BLaER1 (cell line): ENCODE data around the gene VMAC.
A peak's percentile ranks its signal among the peaks of the same experiment; 100 is the strongest.
"Not testable (repeated sequence)": the region's sequence is repeated elsewhere in the genome, so short reads cannot be mapped to it uniquely, and the experiment has no call there.

Experiments
- H3K27ac ChIP-seq: shearing (Covaris generic); formaldehyde crosslinking; 2 replicates; pipeline ENCODE4 v1.8.1; 2022
- H3K27me3 ChIP-seq: shearing (Covaris generic); formaldehyde crosslinking; 2 replicates; pipeline ENCODE4 v1.8.1; 2022
- H3K36me3 ChIP-seq: shearing (Covaris generic); formaldehyde crosslinking; 2 replicates; pipeline ENCODE4 v1.8.1; 2022
- H3K4me1 ChIP-seq: shearing (Covaris generic); formaldehyde crosslinking; 2 replicates; pipeline ENCODE4 v1.8.1; 2022
- H3K4me2 ChIP-seq: shearing (Covaris generic); formaldehyde crosslinking; 2 replicates; pipeline ENCODE4 v1.8.1; 2022
- H3K4me3 ChIP-seq: shearing (Covaris generic); formaldehyde crosslinking; 2 replicates; pipeline ENCODE4 v1.8.1; 2022
- H3K9ac ChIP-seq: shearing (Covaris generic); formaldehyde crosslinking; 2 replicates; pipeline ENCODE4 v1.8.1; 2022
- H3K9me3 ChIP-seq: shearing (Covaris generic); formaldehyde crosslinking; 2 replicates; pipeline ENCODE4 v1.8.1; 2022
- H4K20me1 ChIP-seq: shearing (Covaris generic); formaldehyde crosslinking; 2 replicates; pipeline ENCODE4 v1.8.1; 2022
- Cebpa-rat ChIP-seq: shearing (Covaris generic); IDR thresholded peaks from 2 replicates; pipeline ENCODE4 v1.8.1; 2022

The VMAC gene

GRCh38 chr19:5870986-5871394 lies 33.7 kb upstream of the VMAC start:
- Histone ChIP-seq H3K9ac (no peak overlapping the region), H3K27ac (no peak overlapping the region), H3K27me3 (no peaks in the 10 kb centered on the region), H3K9me3 (no peaks in the 10 kb centered on the region), H3K4me2 (no peak overlapping the region), H3K36me3 (no peaks in the 10 kb centered on the region), H3K4me1 (no peaks in the 10 kb centered on the region), H4K20me1 (no peaks in the 10 kb centered on the region), H3K4me3 (no peak overlapping the region)
- TF ChIP-seq Cebpa-rat, result no peak

GRCh38 chr19:5873617-5874199 lies 31.0 kb upstream of the VMAC start:
- no peak overlapping the region for H3K9ac ChIP-seq
- H3K4me3 ChIP-seq, result no peak overlapping the region
- no peaks in the 10 kb centered on the region for H3K9me3 ChIP-seq
- no peaks in the 10 kb centered on the region for H3K36me3 ChIP-seq
- 0 out of 2 replicates have a peak, but pooled peaks cover 6% of the 10 kb centered on the region for H3K4me1 ChIP-seq
- no peaks in the 10 kb centered on the region for H3K27me3 ChIP-seq
- TF ChIP-seq Cebpa-rat, result no peak
- no peak overlapping the region for H3K27ac ChIP-seq
- no peak overlapping the region for H3K4me2 ChIP-seq
- H4K20me1 ChIP-seq, result no peaks in the 10 kb centered on the region

- H3K4me1 ChIP-seq, H3K9me3 ChIP-seq, H4K20me1 ChIP-seq, H3K27ac ChIP-seq, H3K4me3 ChIP-seq, H3K27me3 ChIP-seq, H3K4me2 ChIP-seq, H3K9ac ChIP-seq, H3K36me3 ChIP-seq: not testable (repeated sequence)
These were observed 30.2 kb upstream of the VMAC start for GRCh38 chr19:5874496-5874895.

- Histone ChIP-seq H3K4me3 (no peak overlapping the region), H3K27ac (no peak overlapping the region), H3K36me3 (no peaks in the 10 kb centered on the region), H3K9me3 (no peaks in the 10 kb centered on the region), H3K4me1 (peaks cover 20% of the 10 kb centered on the region), H4K20me1 (no peaks in the 10 kb centered on the region), H3K4me2 (0 out of 2 replicates have a peak overlapping the region, but pooled peaks have one; percentile 11), H3K9ac (no peak overlapping the region), H3K27me3 (no peaks in the 10 kb centered on the region)
- no peak for TF ChIP-seq Cebpa-rat
These were observed 27.2 kb upstream of the VMAC start for GRCh38 chr19:5877427-5877826.

- H3K9me3 ChIP-seq, result no peaks in the 10 kb centered on the region
- no peak overlapping the region for H3K4me3 ChIP-seq
- H3K4me1 ChIP-seq, result peaks cover 20% of the 10 kb centered on the region
- TF ChIP-seq Cebpa-rat, result no peak
- H3K27me3 ChIP-seq, result no peaks in the 10 kb centered on the region
- no peaks in the 10 kb centered on the region for H4K20me1 ChIP-seq
- H3K9ac ChIP-seq, result no peak overlapping the region
- no peaks in the 10 kb centered on the region for H3K36me3 ChIP-seq
- 0 out of 2 replicates have a peak overlapping the region, but pooled peaks have one; percentile 11 for H3K4me2 ChIP-seq
- H3K27ac ChIP-seq, result no peak overlapping the region
These were observed 26.8 kb upstream of the VMAC start for GRCh38 chr19:5877882-5878281.

GRCh38 chr19:5880196-5880595 lies 24.5 kb upstream of the VMAC start:
- no peaks in the 10 kb centered on the region for H4K20me1 ChIP-seq
- no peak overlapping the region for H3K4me2 ChIP-seq
- no peaks in the 10 kb centered on the region for H3K27me3 ChIP-seq
- peaks cover 20% of the 10 kb centered on the region for H3K4me1 ChIP-seq
- H3K27ac ChIP-seq, result no peak overlapping the region
- H3K36me3 ChIP-seq, result no peaks in the 10 kb centered on the region
- no peak for TF ChIP-seq Cebpa-rat
- H3K4me3 ChIP-seq, result no peak overlapping the region
- no peaks in the 10 kb centered on the region for H3K9me3 ChIP-seq
- no peak overlapping the region for H3K9ac ChIP-seq

- Histone ChIP-seq H3K9ac (no peak overlapping the region), H3K27ac (no peak overlapping the region), H3K4me2 (peak overlapping the region; percentile 42)
These were observed 24.0 kb upstream of the VMAC start for GRCh38 chr19:5880604-5881078.

GRCh38 chr19:5881543-5882299 lies 23.0 kb upstream of the VMAC start:
- no peaks in the 10 kb centered on the region for H3K36me3 ChIP-seq
- no peak overlapping the region for H3K9ac ChIP-seq
- H3K27ac ChIP-seq, result no peak overlapping the region
- H3K27me3 ChIP-seq, result no peaks in the 10 kb centered on the region
- H3K9me3 ChIP-seq, result no peaks in the 10 kb centered on the region
- no peak for TF ChIP-seq Cebpa-rat
- H4K20me1 ChIP-seq, result no peaks in the 10 kb centered on the region
- peaks cover 20% of the 10 kb centered on the region for H3K4me1 ChIP-seq
- no peak overlapping the region for H3K4me2 ChIP-seq
- H3K4me3 ChIP-seq, result no peak overlapping the region

More at GRCh38 chr19:5880604-5881078, 24.0 kb upstream of the VMAC start:
- Histone ChIP-seq H3K9me3 (no peaks in the 10 kb centered on the region), H3K4me3 (no peak overlapping the region), H4K20me1 (no peaks in the 10 kb centered on the region), H3K36me3 (no peaks in the 10 kb centered on the region), H3K4me1 (peaks cover 20% of the 10 kb centered on the region), H3K27me3 (no peaks in the 10 kb centered on the region)
- no peak for TF ChIP-seq Cebpa-rat

GRCh38 chr19:5882421-5882968 lies 22.2 kb upstream of the VMAC start:
- Histone ChIP-seq H3K27me3 (no peaks in the 10 kb centered on the region), H4K20me1 (no peaks in the 10 kb centered on the region), H3K36me3 (no peaks in the 10 kb centered on the region), H3K27ac (no peak overlapping the region), H3K4me1 (peaks cover 19% of the 10 kb centered on the region), H3K4me2 (no peak overlapping the region), H3K9me3 (no peaks in the 10 kb centered on the region), H3K4me3 (no peak overlapping the region), H3K9ac (no peak overlapping the region)
- TF ChIP-seq Cebpa-rat, result no peak

- not testable (repeated sequence) for H3K4me3 ChIP-seq, H4K20me1 ChIP-seq, H3K4me2 ChIP-seq, H3K9ac ChIP-seq, H3K27ac ChIP-seq, H3K9me3 ChIP-seq, H3K27me3 ChIP-seq, H3K36me3 ChIP-seq
- peaks cover 14% of the 10 kb centered on the region for H3K4me1 ChIP-seq
These were observed 21.4 kb upstream of the VMAC start for GRCh38 chr19:5883157-5883873.

GRCh38 chr19:5884065-5884811 lies 20.4 kb upstream of the VMAC start:
- H3K9me3 ChIP-seq, H3K4me2 ChIP-seq, H3K36me3 ChIP-seq, H3K27ac ChIP-seq, H4K20me1 ChIP-seq, H3K4me3 ChIP-seq, H3K9ac ChIP-seq, H3K27me3 ChIP-seq: not testable (repeated sequence)
- H3K4me1 ChIP-seq, result peaks cover 14% of the 10 kb centered on the region
